IPS-18c (cell line): ENCODE measurements around the gene AGTPBP1.

Experiments used
- H3K4me3 ChIP-seq: 2 replicates; pipeline ENCODE4 v1.7.0; 2013; ENCODE audit warnings: low read depth, mild to moderate bottlenecking, low read length, moderate library complexity; ENCODE audit not compliant: insufficient read depth
- H3K9me3 ChIP-seq: one replicate; pipeline ENCODE4 v1.6.1; 2013; ENCODE audit warnings: mild to moderate bottlenecking, low read length, moderate library complexity; ENCODE audit not compliant: control insufficient read depth, insufficient read depth

The AGTPBP1 gene

DNA sequence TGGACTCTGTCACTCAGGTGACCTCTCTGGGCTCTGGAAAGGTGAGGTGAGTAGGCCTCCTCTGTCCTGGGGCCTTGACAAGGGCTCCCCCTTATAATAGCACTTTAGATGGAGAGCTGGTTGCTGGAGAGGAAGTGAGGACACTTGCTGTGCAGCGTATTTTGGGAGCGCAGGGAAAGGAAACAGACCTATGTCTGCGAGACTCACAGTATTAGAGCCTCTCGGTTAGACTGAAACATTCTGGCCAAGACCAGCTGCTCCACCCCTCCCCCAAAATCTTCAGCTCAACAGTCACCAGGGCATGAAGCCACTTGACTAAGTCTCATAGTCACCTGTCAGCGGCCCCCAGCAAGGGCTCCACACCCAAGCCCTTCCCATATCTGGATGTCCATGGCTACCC lies 213.6 kb downstream of the AGTPBP1 start:
- Histone ChIP-seq H3K9me3 (no peaks in the 10 kb centered on the region), H3K4me3 (no peak overlapping the region)

DNA sequence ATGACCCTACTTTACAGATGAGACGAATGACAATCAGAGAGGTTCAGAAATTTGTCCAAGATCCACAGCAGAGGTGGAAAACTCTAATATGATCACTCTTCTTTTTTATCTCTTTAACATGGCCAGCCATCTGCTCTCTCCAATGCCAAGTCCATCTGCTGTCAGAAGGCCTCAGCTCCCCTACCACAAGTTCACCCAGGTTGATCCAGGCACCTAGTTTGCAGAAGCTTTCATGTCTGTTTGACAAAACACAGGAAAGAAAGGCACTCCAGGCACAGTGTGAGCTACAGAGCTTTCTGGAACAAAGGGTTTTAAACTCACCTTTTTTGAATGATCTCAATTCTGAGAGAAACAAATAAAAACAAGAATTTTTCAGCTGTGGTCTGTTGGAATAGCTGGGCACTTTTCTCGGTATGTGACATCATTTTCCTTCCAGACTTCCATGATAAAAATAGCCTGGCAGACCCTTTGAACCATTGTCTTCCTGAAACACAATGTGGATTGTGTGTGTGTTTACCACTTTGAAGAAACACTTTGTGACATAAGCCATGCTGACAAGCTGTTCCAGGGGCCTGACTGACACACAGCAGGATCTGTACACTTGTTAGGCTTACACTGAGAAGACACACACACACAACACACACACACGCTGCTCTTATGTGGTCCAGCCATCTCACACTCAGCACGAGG lies 214.3 kb downstream of the AGTPBP1 start:
- Histone ChIP-seq H3K9me3 (no peaks in the 10 kb centered on the region), H3K4me3 (no peak overlapping the region)

DNA sequence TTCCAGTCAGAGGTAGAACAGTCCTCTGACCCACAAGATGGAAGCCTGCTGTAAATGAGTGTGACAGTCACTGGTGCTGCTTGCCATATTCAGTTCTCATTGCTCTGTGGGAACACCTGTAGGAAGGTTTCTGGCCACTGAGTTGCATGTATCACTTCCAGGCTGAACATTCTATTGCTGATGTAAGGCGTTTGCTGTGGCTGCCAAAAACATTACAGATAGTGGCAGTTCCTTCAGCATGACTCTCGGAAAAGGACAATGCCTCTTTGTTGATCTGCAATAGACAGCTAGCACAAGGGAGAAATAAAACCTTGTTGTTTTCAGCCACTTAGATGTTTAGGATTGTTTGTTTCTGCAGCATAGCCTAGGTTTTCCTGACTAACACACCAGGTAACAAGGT lies 217.2 kb downstream of the AGTPBP1 start:
- no peaks in the 10 kb centered on the region for H3K9me3 ChIP-seq
- H3K4me3 ChIP-seq = no peak overlapping the region

DNA sequence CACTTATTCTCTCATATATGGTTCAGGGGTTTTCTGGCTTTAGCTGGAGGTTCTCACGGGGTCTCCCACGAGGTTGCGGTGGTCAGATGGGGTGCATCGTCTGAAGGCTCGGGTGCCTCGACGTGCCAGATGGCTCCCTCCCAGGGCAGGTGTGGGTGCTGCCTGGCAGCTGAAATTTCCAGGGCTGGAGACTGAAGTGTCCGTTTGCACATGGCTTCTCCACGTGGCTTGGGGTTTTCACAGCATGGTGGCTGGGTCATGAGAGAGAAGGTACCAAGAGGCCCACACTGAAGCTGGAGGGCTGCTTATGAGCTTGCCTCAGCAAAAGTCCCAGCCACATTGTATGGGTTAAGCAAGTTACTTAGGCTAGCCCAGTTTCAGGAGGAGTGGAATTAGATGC lies 218.6 kb downstream of the AGTPBP1 start:
- H3K4me3 ChIP-seq = peak overlapping the region; percentile 74
- no peaks in the 10 kb centered on the region for H3K9me3 ChIP-seq

DNA sequence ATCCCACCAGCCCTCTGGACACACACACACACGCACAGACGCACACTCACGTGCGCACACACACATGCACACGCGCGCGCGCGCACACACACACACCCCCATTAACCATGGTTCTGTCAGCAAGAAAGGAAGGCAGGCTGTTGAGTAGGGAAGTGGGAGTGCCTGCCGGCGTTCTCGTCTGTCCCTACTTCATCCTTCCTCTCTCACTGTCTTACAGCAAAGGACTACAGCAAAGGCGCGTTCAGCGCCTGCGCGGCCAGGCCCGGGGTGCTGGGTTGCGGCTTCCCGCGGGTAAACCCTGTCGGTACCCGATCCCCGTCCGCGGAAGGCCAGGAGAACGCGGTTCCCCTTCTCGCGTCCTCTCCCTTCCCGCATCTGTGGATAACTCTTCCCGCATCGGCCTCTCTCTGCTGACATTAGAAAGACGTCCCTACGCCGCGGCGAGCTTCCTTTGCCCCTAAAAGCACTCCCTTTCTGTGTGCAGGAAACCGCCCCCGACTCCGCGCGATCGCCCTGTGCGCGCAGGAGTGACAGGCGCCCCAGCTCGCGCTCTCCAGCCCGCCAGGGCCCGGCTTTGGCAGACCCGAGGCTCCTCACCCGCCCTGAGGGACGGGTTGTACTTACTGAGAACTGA lies 219.2 kb downstream of the AGTPBP1 start:
- Histone ChIP-seq H3K9me3 (no peaks in the 10 kb centered on the region), H3K4me3 (peak overlapping the region; percentile 74)

DNA sequence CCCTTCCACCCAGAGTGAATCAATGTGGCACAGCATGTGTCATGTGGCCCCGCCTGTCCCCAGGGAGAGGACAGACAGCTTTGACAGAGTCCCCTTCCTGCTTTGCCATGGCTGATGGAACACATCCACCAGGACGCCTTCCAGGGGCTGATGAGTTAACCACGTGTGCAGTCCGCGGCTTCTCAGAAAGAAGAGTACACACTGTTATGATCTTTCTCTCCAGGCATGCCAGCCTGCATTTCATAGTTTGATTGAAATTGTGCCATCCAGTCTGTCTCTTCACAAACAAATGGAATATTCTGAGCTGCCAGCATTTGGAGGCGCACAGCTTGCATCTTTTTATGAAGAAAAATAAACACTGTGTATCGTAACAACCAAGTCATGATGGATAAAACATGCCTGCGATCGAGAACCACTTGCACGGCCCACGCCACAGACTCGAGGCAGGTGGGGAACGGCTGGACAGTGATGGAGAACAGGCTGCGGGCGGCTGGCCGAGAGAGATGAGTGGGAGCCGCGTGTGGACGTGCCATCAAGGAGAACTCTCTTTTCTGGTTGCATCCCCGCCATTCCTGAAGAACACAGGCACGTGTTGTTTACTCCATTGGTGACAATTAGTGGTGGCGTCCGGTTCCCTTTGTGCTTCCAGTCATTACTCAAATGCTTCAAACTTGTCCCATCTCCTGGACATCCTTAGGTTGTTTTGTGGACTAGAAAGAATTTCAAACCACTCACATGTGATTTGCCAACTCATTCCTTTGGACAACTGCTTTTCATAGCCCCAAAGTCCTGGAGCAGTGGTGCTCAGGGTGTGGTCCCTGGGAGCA lies 220.2 kb downstream of the AGTPBP1 start:
- no peak overlapping the region for H3K4me3 ChIP-seq
- H3K9me3 ChIP-seq = no peaks in the 10 kb centered on the region

DNA sequence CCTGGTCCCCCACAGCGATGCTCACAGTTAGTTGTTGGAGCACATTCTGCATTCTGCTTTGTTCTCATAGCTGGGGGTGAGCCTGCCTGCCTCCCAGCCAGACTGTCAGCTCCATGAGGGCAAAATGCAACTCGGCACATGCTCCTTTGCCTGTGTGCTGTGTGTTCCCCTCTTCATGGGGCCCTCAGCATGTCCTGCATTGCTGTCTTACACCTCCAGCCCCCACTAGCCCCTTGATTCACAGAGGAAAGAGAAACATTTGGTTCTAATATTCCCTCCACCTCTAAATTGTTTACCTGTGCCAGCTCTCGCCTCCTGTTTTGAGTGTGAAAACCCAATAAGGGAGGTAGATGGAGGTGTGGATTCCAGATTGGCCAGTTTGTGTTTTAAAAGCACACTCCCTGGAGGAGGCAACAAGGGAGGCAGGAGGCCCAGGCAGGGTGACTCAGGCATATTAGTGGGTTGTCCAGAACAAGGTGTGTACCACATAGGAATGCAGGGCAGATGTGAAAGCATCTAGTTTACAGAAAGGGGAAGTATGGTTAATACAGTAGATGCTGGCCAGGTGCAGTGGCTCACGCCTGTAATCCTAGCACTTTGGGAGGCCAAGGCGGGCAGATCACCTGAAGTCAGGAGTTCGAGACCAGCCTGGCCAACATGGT lies 224.6 kb downstream of the AGTPBP1 start:
- no peak overlapping the region for H3K4me3 ChIP-seq
- no peaks in the 10 kb centered on the region for H3K9me3 ChIP-seq

DNA sequence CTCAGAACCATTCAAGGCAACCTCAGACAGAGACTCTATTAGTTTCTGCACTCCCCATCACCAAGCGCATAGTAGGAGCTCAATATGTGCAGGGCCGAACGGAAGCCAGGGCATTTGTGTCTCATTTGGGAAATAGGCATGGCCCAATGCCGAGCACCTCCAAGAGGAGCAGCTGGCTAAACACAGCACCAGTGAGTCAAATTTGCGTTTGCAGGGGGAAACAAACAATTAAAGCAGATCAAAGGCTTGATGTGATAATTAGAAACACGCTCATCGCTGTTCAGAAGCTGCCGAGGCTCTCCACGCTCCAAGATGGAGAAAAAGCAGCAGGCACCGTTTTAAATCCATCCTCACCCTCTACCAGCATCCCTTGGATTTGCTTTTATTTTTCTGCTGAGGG lies 225.3 kb downstream of the AGTPBP1 start:
- no peaks in the 10 kb centered on the region for H3K9me3 ChIP-seq
- no peak overlapping the region for H3K4me3 ChIP-seq

DNA sequence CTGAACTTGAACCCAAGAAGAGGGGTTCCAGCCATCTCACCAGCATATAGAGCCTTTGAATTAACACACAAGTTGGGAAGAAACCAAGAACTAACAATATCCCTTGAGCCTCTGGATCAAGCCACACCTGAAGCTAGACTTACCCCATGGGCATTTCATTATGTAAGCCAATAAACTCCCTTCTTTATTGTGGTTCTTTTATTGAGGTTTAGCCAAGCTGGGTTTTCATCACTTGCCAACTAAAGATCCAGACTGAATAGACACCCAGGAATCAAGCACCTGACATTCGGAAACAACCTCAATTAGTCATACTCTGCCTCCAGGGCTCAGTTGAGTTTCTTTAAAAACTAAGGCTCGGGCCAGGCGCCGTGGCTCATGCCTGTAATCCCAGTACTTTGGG lies 226.7 kb downstream of the AGTPBP1 start:
- Histone ChIP-seq H3K9me3 (no peaks in the 10 kb centered on the region), H3K4me3 (no peak overlapping the region)

DNA sequence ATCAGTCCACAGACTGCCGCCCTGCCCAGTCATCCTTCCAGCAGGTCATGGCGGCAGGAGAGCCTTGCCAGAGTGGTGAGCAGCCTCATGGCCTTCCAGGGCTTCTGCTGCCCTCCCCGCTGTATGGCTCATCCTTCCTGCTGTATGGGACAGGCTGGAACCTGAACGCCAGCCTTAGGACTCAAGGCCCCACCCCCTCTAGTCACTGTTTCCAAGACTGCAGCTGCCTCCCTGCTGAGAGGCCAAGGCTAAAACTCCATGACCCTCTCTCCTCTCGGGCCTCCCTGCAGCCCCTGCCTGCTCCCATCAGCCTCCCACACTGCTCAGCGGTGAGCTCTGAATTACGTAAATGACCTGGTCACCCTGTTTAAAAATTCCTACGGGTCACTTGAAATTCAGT lies 227.5 kb downstream of the AGTPBP1 start:
- no peaks in the 10 kb centered on the region for H3K9me3 ChIP-seq

DNA sequence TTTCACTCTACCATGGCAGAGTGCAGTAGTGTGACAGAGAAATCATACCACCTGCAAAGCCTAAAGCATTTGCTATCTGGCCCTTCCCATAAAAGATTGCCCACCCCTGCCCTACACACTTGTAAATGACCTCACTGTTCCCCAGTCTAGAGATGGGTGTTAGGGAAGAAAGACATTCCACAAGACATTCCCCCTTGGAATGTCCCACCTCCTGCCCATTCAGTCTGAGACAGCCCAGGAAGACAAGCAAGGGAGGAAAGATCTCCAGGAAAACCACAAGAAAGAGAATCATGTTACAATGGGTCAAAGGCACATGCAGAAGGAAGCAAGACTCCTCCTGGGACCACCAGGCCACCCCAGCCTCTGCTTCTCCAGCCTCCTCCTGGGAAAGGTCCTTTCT lies 230.0 kb downstream of the AGTPBP1 start:
- Histone ChIP-seq H3K9me3 (no peaks in the 10 kb centered on the region), H3K4me3 (no peak overlapping the region)

More for the DNA sequence above, 227.5 kb downstream of the AGTPBP1 start:
- no peak overlapping the region for H3K4me3 ChIP-seq

DNA sequence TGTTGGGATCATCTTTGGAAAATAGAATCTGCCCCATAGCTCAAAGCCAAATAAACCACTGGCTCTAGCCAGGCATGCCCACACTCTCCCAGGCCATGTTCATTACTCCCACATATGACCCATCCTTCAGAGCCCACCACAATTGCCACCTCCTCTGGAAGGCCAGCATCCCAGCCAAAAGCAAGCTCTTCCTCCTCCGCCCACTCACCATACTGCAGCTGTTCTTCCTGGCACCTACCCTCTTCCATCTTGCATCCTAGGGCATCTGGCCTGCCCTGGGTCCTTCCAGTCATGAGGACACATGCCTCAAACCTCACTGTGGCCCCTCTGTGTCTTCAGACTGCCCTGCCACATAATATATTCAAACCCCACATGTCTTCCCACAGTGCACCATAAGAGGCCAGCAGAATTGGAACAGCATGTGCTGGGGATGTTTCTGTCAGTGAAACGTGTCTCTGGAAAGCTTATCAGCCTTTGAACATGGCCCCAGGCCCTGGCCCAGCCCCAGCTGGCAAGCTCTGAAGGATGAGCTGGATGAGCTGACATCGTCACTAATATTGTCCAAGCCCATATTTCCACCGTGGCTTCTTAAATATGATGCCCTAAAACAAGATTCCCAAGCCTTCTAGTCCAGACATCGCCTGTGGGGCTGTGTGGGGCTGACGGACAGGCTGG lies 230.8 kb downstream of the AGTPBP1 start:
- no peaks in the 10 kb centered on the region for H3K9me3 ChIP-seq
- H3K4me3 ChIP-seq = no peak overlapping the region

DNA sequence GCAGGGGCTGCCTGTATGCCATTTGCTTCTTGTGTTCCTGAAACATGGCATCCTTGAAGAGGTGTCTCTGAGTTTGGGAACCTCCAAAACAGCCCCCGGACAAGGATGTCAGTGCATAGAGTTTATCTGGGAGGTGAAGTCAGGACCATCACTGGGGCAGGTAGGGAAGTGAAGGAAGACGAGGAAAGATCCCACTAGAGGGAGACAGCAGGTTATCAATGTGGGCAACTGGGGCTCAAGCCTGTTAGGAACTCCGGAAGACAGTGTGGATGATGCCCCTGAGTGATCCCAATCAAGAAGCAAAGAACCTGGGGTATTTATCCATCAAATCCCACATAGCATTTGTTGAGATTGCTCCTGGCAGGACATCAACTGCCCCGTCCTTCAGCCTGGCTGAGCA lies 233.1 kb downstream of the AGTPBP1 start:
- Histone ChIP-seq H3K9me3 (no peaks in the 10 kb centered on the region), H3K4me3 (no peak overlapping the region)

DNA sequence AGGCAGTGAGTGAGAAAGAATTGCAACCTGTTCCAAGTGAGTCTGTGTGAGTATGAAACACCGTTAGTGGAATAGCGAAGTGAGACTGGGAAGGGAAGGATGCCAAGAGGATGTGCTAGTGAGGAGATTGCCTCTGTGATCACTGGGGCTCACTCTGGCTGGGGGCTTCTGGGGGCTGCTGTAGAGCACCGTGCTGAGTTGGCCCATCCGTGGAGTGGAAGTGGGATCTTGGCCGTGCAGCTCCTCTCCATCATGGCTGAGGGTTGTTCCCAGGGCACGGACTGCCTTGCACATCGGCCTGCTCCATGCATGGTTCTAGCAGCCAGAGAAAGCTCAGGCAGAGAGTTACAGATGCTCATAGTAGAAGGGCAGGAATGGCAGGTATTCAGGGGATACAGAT lies 236.1 kb downstream of the AGTPBP1 start:
- H3K9me3 ChIP-seq = no peaks in the 10 kb centered on the region
- H3K4me3 ChIP-seq = no peak overlapping the region

DNA sequence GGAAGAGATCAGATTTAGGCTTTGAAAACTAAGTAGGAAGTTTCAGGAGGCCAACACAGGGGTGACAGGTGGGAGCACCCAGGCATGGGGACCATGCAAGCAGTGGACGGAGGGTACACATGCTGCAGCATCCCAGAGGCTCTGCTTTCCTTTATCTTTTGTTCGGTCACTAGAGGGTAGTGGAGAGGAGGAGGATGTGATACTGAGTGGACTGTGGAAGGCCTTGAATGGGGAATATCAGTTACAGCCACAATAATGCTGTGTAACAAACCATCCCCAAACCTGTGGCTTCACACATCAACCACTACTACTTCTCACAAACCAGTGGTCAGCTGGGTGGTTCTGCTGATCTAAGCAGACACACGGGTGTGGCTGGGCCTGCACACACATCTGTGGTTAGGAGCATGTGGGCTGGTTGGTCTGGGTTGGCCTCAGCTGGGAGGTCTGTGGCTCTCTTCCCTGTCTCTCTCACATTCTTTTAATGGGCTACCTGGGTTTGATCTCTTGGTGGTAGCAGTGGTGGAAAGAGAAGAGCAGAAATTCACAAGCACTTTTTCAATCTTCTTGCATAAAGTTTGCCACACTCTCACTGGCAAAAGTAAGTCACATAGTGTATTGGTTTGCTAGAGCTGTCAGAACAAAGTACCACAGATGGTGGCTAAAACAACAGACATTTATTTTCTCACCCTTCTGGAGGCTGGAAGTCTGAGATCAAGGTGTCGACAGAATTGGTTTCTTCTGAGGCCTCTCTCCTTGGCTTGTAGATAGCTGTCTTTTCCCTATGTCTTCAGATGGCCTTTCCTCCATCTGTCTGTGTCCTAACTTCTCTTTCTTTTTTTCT lies 238.7 kb downstream of the AGTPBP1 start:
- Histone ChIP-seq H3K9me3 (no peaks in the 10 kb centered on the region), H3K4me3 (no peak overlapping the region)

DNA sequence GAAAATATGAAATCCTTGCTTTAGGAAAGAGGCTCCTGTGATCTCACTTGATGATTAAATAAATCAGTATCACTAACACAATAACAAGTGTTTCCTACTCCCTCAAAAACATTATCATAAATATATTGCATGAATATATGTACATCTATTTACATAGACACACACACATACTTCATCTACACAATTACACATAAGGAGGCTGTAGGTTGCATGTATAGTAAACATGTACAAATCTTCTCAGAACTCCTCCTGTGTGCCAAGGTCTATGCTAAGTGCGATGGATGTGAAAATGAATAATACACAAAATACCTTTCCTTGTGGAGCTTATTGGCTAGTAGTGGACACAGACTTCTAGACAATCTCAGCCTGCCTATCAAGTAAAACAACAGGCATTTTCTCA lies 239.9 kb downstream of the AGTPBP1 start:
- Histone ChIP-seq H3K9me3 (no peaks in the 10 kb centered on the region), H3K4me3 (no peak overlapping the region)
